Endothelial cell (in vitro differentiated cells): ENCODE results near the gene CORO6. TPM values are rescaled to one million over a fixed set of nuclear protein-coding genes. Genes with fewer than 3 reads are reported as not detected.

ENCODE experiments used
- DNase-seq: peaks from one replicate; pipeline ENCODE4 v3.0.0; 2021; ENCODE audit warnings: low spot score
- H3K27ac Mint-ChIP-seq: one replicate; pipeline ENCODE4 v1.8.0; 2021; ENCODE audit warnings: mixed read lengths, inconsistent platforms; ENCODE audit not compliant: unreplicated experiment
- H3K27me3 Mint-ChIP-seq: one replicate; pipeline ENCODE4 v1.8.0; 2021; ENCODE audit warnings: mild to moderate bottlenecking, moderate library complexity, mixed read lengths, inconsistent platforms; ENCODE audit not compliant: unreplicated experiment
- H3K36me3 Mint-ChIP-seq: one replicate; pipeline ENCODE4 v1.8.0; 2021; ENCODE audit warnings: mild to moderate bottlenecking, low read depth, mixed read lengths, inconsistent platforms; ENCODE audit not compliant: unreplicated experiment
- H3K4me1 Mint-ChIP-seq: one replicate; pipeline ENCODE4 v1.8.0; 2021; ENCODE audit warnings: mild to moderate bottlenecking, mixed read lengths, inconsistent platforms; ENCODE audit not compliant: unreplicated experiment
- H3K4me3 Mint-ChIP-seq: one replicate; pipeline ENCODE4 v1.8.0; 2021; ENCODE audit warnings: mild to moderate bottlenecking, mixed read lengths, inconsistent platforms; ENCODE audit not compliant: unreplicated experiment
- H3K9me3 Mint-ChIP-seq: one replicate; pipeline ENCODE4 v1.8.0; 2021; ENCODE audit warnings: mixed read lengths, inconsistent platforms; ENCODE audit not compliant: unreplicated experiment
- CTCF ChIP-seq: fragments of 200-600 bp; sonication (generic); IDR thresholded peaks from one replicate; pipeline ENCODE4 v1.5.0; 2021; ENCODE audit warnings: antibody characterized with exemption; ENCODE audit not compliant: unreplicated experiment
- total RNA-seq: library from RNA; stranded (reverse); fragmentation: NEBNext Ultra II Directional; extraction: Animal tissue kit (Norgen Biotek cat#: 25700); gene quantifications from one replicate; pipeline ENCODE4 v1.2.1, GENCODE V29; 2021; ENCODE audit not compliant: unreplicated experiment

CORO6 gene
- total RNA-seq, 1 donor from 2014 or later, result 13.0 TPM

GRCh38 chr17:29595943-29596774, 26.6 kb downstream of the CORO6 start:
- no peaks in the 10 kb centered on the region for H3K9me3 Mint-ChIP-seq
- peaks cover 4% of the 10 kb centered on the region for H3K36me3 Mint-ChIP-seq
- H3K4me3 Mint-ChIP-seq, result no peak overlapping the region
- H3K27me3 Mint-ChIP-seq, result peaks cover 20% of the 10 kb centered on the region
- peaks cover 7% of the 10 kb centered on the region for H3K4me1 Mint-ChIP-seq
- no peak for DNase-seq
- TF ChIP-seq CTCF, result no peak
- H3K27ac Mint-ChIP-seq, result no peak overlapping the region

GRCh38 chr17:29595107-29595942, 27.4 kb downstream of the CORO6 start:
- no peak for DNase-seq
- H3K9me3 Mint-ChIP-seq, result no peaks in the 10 kb centered on the region
- no peak for TF ChIP-seq CTCF
- H3K4me1 Mint-ChIP-seq, result peaks cover 12% of the 10 kb centered on the region
- no peaks in the 10 kb centered on the region for H3K36me3 Mint-ChIP-seq
- no peak overlapping the region for H3K27ac Mint-ChIP-seq
- peaks cover 26% of the 10 kb centered on the region for H3K27me3 Mint-ChIP-seq
- no peak overlapping the region for H3K4me3 Mint-ChIP-seq

DNA sequence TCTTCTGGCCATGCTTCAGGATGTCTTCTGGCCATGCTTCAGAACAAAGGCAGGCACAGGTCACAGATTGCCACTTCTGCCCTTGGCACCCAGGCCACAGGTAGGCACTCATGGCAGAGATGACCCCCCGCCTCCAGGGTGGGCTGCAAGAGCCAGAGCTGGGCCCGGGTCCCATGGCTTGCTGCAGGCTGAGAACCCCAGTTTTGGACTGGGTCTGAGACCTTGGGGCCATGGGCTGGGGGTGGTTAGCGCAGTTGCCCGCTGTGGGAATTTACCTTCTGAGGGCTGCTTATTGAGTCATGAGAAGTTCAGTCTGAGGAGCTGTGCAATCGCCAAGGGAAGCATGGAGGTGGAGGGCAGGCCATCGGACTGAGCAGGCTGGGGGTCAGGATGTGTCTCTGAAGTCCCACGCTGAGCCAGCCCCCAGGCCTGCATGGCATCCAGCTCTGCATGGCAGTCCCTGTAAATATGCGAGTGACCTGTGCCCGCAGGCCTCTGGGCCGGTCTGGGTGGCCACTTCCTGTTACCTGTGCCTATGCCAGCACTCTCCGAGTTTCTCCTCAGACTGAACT, 28.1 kb downstream of the CORO6 start:
- Mint-ChIP-seq H3K36me3 (peaks cover 5% of the 10 kb centered on the region), H3K27ac (no peak overlapping the region), H3K4me3 (peak overlapping the region; percentile 80), H3K27me3 (peaks cover 30% of the 10 kb centered on the region), H3K4me1 (peaks cover 17% of the 10 kb centered on the region), H3K9me3 (no peaks in the 10 kb centered on the region)
- TF ChIP-seq CTCF, result no peak
- no peak for DNase-seq

GRCh38 chr17:29593591-29594518, 28.9 kb downstream of the CORO6 start:
- Mint-ChIP-seq H3K4me3 (peak overlapping the region; percentile 80), H3K27ac (no peak overlapping the region), H3K27me3 (peaks cover 28% of the 10 kb centered on the region), H3K9me3 (no peaks in the 10 kb centered on the region), H3K4me1 (peaks cover 17% of the 10 kb centered on the region), H3K36me3 (peaks cover 5% of the 10 kb centered on the region)
- no peak for TF ChIP-seq CTCF
- no peak for DNase-seq
